NB4 (cell line): ENCODE results near the gene HGS.

Source experiments
- DNase-seq: peaks from one replicate; pipeline ENCODE4 v3.0.0; 2010; ENCODE audit warnings: low read depth
- H3K4me3 ChIP-seq: one replicate; pipeline ENCODE4 v1.5.1; 2011; ENCODE audit warnings: mild to moderate bottlenecking, low read depth, low read length, moderate library complexity
- CTCF ChIP-seq: IDR thresholded peaks from one replicate; pipeline ENCODE4 v1.5.1; 2012; ENCODE audit warnings: low read depth, low read length
- MAX ChIP-seq: IDR thresholded peaks from 2 replicates; pipeline ENCODE4 v1.6.1; 2011; ENCODE audit warnings: low read depth, low read length
- MYC ChIP-seq: IDR thresholded peaks from 2 replicates; pipeline ENCODE4 v1.6.1; 2011; ENCODE audit warnings: low read depth, low read length
- POLR2A ChIP-seq: IDR thresholded peaks from 2 replicates; pipeline ENCODE4 v1.6.1; 2011; ENCODE audit warnings: mild to moderate bottlenecking; ENCODE audit not compliant: insufficient read length; ENCODE audit errors: extremely low read depth

Gene HGS

GRCh38 chr17:81683584-81684441, at the start of gene HGS, which contains the start of gene ARL16:
HGS (plus strand) TSS chr17:81684011; CDS start chr17:81684067, 56 bp downstream.
ARL16 (minus strand) TSS chr17:81683797; CDS start chr17:81683753, 44 bp downstream.
- peak; percentile 98 for DNase-seq
- TF ChIP-seq MYC, result no peak
- TF ChIP-seq POLR2A, result peak; percentile 39
- no peak for TF ChIP-seq CTCF
- TF ChIP-seq MAX, result no peak
- peak within 1 kb of the TSS; percentile 90 for H3K4me3 ChIP-seq

GRCh38 chr17:81635431-81635830, 48.4 kb upstream of the HGS start:
- TF ChIP-seq CTCF, result no peak
- TF ChIP-seq MAX, result no peak
- no peak for TF ChIP-seq MYC
- no peak for TF ChIP-seq POLR2A
- peak overlapping the region; percentile 95 for H3K4me3 ChIP-seq
- no peak for DNase-seq

DNA sequence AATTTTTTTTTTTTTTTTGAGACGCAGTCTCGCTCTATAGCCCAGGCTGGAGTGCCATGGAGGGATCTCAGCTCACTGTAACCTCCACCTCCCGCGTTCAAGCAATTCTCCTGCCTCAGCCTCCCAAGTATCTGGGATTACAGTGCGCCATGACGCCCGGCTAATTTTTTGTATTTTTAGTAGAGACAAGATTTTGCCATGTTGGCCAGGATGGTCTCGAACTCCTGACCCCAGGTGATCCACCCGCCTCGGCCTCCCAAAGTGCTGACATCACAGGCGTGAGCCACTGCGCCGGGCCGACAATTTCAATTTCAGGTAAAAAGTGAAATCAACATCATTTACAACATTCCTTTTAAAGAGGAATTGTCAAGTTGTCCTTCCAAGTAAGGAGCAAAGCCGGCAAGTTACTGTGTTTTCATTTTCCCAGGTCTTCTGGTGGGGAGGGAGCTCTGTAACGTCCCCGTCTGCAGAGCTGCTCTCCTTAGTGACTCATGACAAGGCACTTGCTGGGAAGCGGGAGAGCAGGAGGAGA, 47.8 kb upstream of the HGS start:
- H3K4me3 ChIP-seq, result peak overlapping the region; percentile 95
- TF ChIP-seq MAX (no peak), POLR2A (no peak)
- no peak for DNase-seq

- H3K4me3 ChIP-seq, result peak within 1 kb of the TSS; percentile 95
- peak; percentile 86 for DNase-seq
- TF ChIP-seq MAX, result peak; percentile 60; the same call in 1 of the 2 replicates
- TF ChIP-seq CTCF, result no peak
- TF ChIP-seq MYC, result peak; percentile 73
- TF ChIP-seq POLR2A, result peak; percentile 73
Measured at GRCh38 chr17:81636505-81637288, 47.1 kb upstream of the HGS start, which contains the start of the genes NPLOC4 and TSPAN10. NPLOC4 (minus strand) TSS chr17:81637112; CDS start chr17:81636930, 182 bp downstream. TSPAN10 (plus strand) TSS chr17:81637196; CDS start chr17:81642413, 5,217 bp downstream.

DNA sequence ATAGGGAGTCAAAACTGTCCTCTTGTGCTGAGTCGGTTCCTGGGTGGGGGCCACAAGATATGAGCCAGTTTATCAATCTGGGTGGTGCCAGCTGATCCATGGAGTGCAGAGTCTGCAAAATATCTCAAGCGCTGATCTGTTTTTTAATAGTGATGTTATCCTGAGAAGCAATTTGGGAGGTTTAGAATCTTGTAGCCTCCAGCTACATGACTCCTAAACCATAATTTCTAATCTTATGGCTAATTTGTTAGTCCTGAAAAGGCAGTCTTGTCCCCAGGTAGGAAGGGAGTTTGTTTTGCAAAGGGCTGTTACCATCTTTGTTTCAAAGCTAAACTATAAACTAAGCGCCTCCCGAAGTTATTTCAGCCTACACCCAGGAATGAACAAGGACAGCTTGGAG, 45.1 kb upstream of the HGS start:
- DNase-seq, result no peak
- no peak overlapping the region for H3K4me3 ChIP-seq
- TF ChIP-seq POLR2A (no peak), MAX (no peak), CTCF (no peak), MYC (no peak)
